ENCODE measurements around the gene CCDC157.

CCDC157 gene

GRCh38 chr22:30348809-30349208, 8.0 kb upstream of the CCDC157 start:
- Histone ChIP-seq H3K36me3 (ENCODE audit: insufficient read depth, low read length) (peaks cover 76% of the 10 kb centered on the region), H3K9me3 (ENCODE audit: low read length) (no peaks in the 10 kb centered on the region), H3K4me3 (ENCODE audit: low read length) (no peak overlapping the region), H3K4me1 (ENCODE audit: insufficient read depth, low read length) (no peaks in the 10 kb centered on the region), H3K27me3 (ENCODE audit: insufficient read depth, low read length) (no peaks in the 10 kb centered on the region), H2AFZ (ENCODE audit: low read depth, low read length) (no peak overlapping the region)

DNA sequence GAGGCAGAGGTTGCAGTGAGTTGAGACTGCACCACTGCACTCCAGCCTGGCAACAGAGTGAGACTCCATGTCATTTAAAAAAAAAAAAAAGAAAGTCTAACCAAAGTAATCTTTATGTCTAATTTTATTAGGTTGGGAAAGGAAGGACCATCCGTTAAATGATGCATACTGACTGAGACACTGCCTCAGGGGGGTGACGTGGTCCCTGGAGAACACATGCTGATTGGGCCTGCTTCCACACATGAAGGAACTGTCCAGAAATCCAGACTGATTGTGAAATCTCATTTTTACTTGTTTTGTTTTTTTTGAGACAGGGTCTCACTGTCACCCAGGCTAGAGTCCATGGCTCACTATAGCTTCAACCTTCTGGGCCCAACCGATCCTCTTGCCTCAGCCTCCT, 5.6 kb upstream of the CCDC157 start:
- Histone ChIP-seq H3K9me3 (ENCODE audit: low read length) (no peaks in the 10 kb centered on the region), H3K4me1 (ENCODE audit: insufficient read depth, low read length) (peaks cover 14% of the 10 kb centered on the region), H3K36me3 (ENCODE audit: insufficient read depth, low read length) (peaks cover 59% of the 10 kb centered on the region), H3K27me3 (ENCODE audit: insufficient read depth, low read length) (no peaks in the 10 kb centered on the region), H3K4me3 (ENCODE audit: low read length) (no peak overlapping the region), H2AFZ (ENCODE audit: low read depth, low read length) (no peak overlapping the region)

DNA sequence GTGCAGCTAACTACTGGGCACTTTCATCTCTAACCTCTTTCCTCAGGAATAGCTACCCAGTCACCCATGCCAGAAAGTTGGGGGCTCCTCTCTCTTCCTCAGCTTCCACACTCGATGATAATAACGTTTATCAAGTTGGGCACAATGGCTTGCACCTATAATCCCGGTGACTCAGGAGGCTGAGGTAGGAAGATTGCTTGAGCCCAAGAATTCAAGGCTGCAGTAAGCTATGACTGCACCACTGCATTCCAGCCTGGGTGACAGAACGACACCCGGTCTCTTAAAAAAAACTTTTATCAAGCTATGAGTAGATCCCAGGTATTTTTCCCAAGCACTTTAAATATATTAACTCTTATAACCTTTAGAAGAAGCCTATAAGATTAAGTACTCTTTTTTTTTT, 2.2 kb upstream of the CCDC157 start:
- H3K9me3 ChIP-seq (ENCODE audit: low read length): no peaks in the 10 kb centered on the region

GRCh38 chr22:30357236-30357570, 396 bp downstream of the CCDC157 start:
- Histone ChIP-seq H3K36me3 (ENCODE audit: insufficient read depth, low read length) (peaks cover 17% of the 10 kb centered on the region), H3K27me3 (ENCODE audit: insufficient read depth, low read length) (no peaks in the 10 kb centered on the region), H3K4me1 (ENCODE audit: insufficient read depth, low read length) (peaks cover 17% of the 10 kb centered on the region), H3K9me3 (ENCODE audit: low read length) (no peaks in the 10 kb centered on the region), H3K4me3 (ENCODE audit: low read length) (peak overlapping the region; percentile 77), H2AFZ (ENCODE audit: low read depth, low read length) (peak overlapping the region; percentile 65)

More for the DNA sequence above, 2.2 kb upstream of the CCDC157 start:
- no peaks in the 10 kb centered on the region for H3K27me3 ChIP-seq (ENCODE audit: insufficient read depth, low read length)
- no peak overlapping the region for H2AFZ ChIP-seq (ENCODE audit: low read depth, low read length)
- no peak overlapping the region for H3K4me3 ChIP-seq (ENCODE audit: low read length)
- peaks cover 17% of the 10 kb centered on the region for H3K4me1 ChIP-seq (ENCODE audit: insufficient read depth, low read length)
- peaks cover 35% of the 10 kb centered on the region for H3K36me3 ChIP-seq (ENCODE audit: insufficient read depth, low read length)

DNA sequence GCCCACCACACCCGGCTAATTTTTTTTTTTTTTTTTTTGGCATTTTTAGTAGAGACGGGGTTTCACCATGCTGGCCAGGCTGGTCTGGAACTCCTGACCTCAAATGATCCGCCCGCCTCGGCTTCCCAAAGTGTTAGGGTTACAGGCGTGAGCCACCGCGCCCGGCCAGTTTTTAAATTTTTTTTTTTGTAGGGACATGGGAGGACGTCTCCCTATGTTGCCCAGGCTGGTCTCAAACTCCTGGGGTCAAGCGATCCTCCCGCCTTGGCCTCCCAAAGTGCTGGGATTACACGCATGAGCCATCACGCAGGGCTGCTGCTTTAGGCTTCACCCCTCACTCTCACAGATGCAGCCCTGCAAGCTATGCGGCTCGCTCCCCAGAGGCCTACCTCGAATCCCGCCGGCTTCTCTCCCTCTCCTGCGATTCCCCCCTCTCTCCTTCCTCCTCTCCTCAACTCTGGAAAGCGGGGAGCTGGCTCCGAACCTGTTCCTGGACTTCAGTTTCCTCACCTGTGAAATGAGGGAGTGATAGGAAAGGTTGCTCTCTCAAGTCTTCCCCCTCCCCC, 926 bp downstream of the CCDC157 start:
- Histone ChIP-seq H3K9me3 (ENCODE audit: low read length) (no peaks in the 10 kb centered on the region), H3K4me1 (ENCODE audit: insufficient read depth, low read length) (peaks cover 17% of the 10 kb centered on the region), H3K4me3 (ENCODE audit: low read length) (no peak overlapping the region), H2AFZ (ENCODE audit: low read depth, low read length) (no peak overlapping the region), H3K36me3 (ENCODE audit: insufficient read depth, low read length) (peaks cover 12% of the 10 kb centered on the region), H3K27me3 (ENCODE audit: insufficient read depth, low read length) (no peaks in the 10 kb centered on the region)

DNA sequence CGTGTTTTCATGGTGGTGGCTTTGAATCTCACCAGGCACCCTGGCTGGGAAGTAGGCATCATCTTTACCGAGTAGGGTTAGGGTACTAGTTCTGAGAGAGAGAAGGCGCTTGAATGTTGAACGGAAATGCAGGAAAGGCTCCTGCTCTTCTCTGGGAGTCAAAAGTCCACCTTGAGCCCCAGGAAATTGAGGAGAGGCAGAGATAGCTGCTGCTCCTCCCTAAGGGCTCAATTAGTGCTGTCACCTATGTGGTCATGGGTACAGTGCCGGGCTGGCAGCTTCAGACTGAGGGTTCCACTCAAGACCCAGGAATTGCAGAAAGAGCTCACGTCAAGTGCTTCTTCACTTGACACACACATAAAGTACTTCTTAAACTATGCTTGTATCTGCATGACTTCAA, 1.7 kb downstream of the CCDC157 start:
- Histone ChIP-seq H2AFZ (ENCODE audit: low read depth, low read length) (no peak overlapping the region), H3K36me3 (ENCODE audit: insufficient read depth, low read length) (peaks cover 8% of the 10 kb centered on the region), H3K4me1 (ENCODE audit: insufficient read depth, low read length) (peaks cover 17% of the 10 kb centered on the region), H3K9me3 (ENCODE audit: low read length) (no peaks in the 10 kb centered on the region), H3K4me3 (ENCODE audit: low read length) (no peak overlapping the region), H3K27me3 (ENCODE audit: insufficient read depth, low read length) (no peaks in the 10 kb centered on the region)

GRCh38 chr22:30361916-30362650, 5.3 kb downstream of the CCDC157 start:
- no peak overlapping the region for H3K4me3 ChIP-seq (ENCODE audit: low read length)
- H3K36me3 ChIP-seq (ENCODE audit: insufficient read depth, low read length): no peaks in the 10 kb centered on the region

GRCh38 chr22:30362651-30363281, 6.0 kb downstream of the CCDC157 start:
- Histone ChIP-seq H3K27me3 (ENCODE audit: insufficient read depth, low read length) (no peaks in the 10 kb centered on the region), H3K36me3 (ENCODE audit: insufficient read depth, low read length) (no peaks in the 10 kb centered on the region), H3K9me3 (ENCODE audit: low read length) (no peaks in the 10 kb centered on the region), H2AFZ (ENCODE audit: low read depth, low read length) (no peak overlapping the region), H3K4me3 (ENCODE audit: low read length) (no peak overlapping the region), H3K4me1 (ENCODE audit: insufficient read depth, low read length) (no peaks in the 10 kb centered on the region)

More at GRCh38 chr22:30361916-30362650, 5.3 kb downstream of the CCDC157 start:
- peaks cover 3% of the 10 kb centered on the region for H3K4me1 ChIP-seq (ENCODE audit: insufficient read depth, low read length)
- no peak overlapping the region for H2AFZ ChIP-seq (ENCODE audit: low read depth, low read length)
- H3K27me3 ChIP-seq (ENCODE audit: insufficient read depth, low read length): no peaks in the 10 kb centered on the region
- H3K9me3 ChIP-seq (ENCODE audit: low read length): no peaks in the 10 kb centered on the region

DNA sequence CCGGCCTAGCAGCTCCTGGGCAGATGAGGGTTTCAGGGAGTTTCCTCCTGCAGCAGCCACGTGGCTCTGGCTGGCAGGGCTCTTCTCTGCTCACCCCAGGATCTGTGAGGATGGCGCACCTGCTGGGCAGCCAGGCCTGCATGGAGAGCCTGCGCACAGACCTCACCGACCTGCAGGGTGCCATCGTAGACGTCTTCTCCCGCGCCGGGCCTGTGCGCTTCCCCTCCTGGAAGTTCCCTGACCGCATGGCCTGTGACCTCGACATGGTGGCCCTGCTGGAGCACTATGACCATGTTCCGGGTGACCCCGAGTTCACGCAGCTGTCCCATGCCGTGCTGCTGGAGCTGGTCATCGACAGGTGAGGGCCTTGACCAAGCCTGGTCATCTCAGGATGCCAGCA, 9.1 kb downstream of the CCDC157 start:
- no peaks in the 10 kb centered on the region for H3K27me3 ChIP-seq (ENCODE audit: insufficient read depth, low read length)

GRCh38 chr22:30368420-30368819, 11.6 kb downstream of the CCDC157 start:
- Histone ChIP-seq H3K9me3 (ENCODE audit: low read length) (no peaks in the 10 kb centered on the region), H3K27me3 (ENCODE audit: insufficient read depth, low read length) (no peaks in the 10 kb centered on the region), H2AFZ (ENCODE audit: low read depth, low read length) (no peak overlapping the region), H3K4me3 (ENCODE audit: low read length) (no peak overlapping the region), H3K36me3 (ENCODE audit: insufficient read depth, low read length) (no peaks in the 10 kb centered on the region), H3K4me1 (ENCODE audit: insufficient read depth, low read length) (no peaks in the 10 kb centered on the region)

More for the DNA sequence above, 9.1 kb downstream of the CCDC157 start:
- Histone ChIP-seq H3K4me3 (ENCODE audit: low read length) (no peak overlapping the region), H3K36me3 (ENCODE audit: insufficient read depth, low read length) (no peaks in the 10 kb centered on the region), H3K4me1 (ENCODE audit: insufficient read depth, low read length) (no peaks in the 10 kb centered on the region), H3K9me3 (ENCODE audit: low read length) (no peaks in the 10 kb centered on the region), H2AFZ (ENCODE audit: low read depth, low read length) (no peak overlapping the region)

DNA sequence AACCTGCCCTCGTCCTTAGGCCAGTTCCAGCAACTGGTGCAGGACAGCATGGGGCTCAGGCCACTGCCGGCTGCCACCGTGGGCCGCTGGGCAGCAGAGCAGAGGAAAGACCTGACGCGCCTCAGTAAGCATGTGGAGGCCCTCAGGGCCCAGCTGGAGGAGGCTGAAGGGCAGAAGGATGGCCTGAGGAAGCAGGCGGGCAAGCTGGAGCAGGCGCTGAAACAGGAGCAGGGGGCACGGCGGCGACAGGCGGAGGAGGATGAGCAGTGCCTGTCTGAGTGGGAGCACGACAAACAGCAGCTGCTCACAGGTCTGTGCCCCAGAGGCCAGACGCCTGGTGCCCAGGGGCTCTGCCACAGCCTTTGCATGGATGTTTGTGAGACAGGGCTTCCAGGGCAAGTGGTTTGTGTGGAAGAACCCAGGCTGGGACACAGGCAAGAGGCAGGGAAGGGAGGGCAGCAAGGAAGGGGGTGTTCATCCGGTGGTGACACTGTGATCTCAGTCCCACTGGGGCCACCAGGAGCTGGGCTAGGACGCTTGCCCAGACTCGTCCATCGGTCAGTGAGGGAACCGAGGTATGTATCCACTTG, 13.9 kb downstream of the CCDC157 start:
- Histone ChIP-seq H3K36me3 (ENCODE audit: insufficient read depth, low read length) (no peaks in the 10 kb centered on the region), H3K27me3 (ENCODE audit: insufficient read depth, low read length) (no peaks in the 10 kb centered on the region), H2AFZ (ENCODE audit: low read depth, low read length) (no peak overlapping the region), H3K4me1 (ENCODE audit: insufficient read depth, low read length) (no peaks in the 10 kb centered on the region), H3K9me3 (ENCODE audit: low read length) (no peaks in the 10 kb centered on the region), H3K4me3 (ENCODE audit: low read length) (no peak overlapping the region)

- no peaks in the 10 kb centered on the region for H3K36me3 ChIP-seq (ENCODE audit: insufficient read depth, low read length)
- no peaks in the 10 kb centered on the region for H3K9me3 ChIP-seq (ENCODE audit: low read length)
- no peak overlapping the region for H2AFZ ChIP-seq (ENCODE audit: low read depth, low read length)
- no peaks in the 10 kb centered on the region for H3K27me3 ChIP-seq (ENCODE audit: insufficient read depth, low read length)
- no peaks in the 10 kb centered on the region for H3K4me1 ChIP-seq (ENCODE audit: insufficient read depth, low read length)
- H3K4me3 ChIP-seq (ENCODE audit: low read length): no peak overlapping the region
Measured at GRCh38 chr22:30371321-30371720, 14.5 kb downstream of the CCDC157 start.

DNA sequence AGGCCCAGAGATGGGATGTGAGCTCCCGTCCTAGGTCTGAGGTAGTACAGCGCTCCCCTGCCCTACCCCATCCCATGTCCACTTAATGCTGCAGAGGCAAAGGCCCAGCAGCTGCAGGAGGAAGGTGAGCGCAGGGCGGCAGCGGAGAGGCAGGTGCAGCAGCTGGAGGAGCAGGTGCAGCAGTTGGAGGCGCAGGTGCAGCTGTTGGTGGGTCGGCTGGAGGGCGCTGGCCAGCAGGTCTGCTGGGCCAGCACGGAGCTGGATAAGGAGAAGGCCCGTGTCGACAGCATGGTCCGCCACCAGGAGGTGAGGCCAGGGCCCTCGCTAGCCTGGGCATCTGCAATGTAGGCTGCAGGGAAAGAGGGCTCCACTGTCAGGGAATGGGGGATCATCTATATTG, 15.2 kb downstream of the CCDC157 start:
- H3K36me3 ChIP-seq (ENCODE audit: insufficient read depth, low read length): no peaks in the 10 kb centered on the region
- H3K27me3 ChIP-seq (ENCODE audit: insufficient read depth, low read length): no peaks in the 10 kb centered on the region
- no peak overlapping the region for H2AFZ ChIP-seq (ENCODE audit: low read depth, low read length)
- no peak overlapping the region for H3K4me3 ChIP-seq (ENCODE audit: low read length)
- H3K9me3 ChIP-seq (ENCODE audit: low read length): no peaks in the 10 kb centered on the region
- H3K4me1 ChIP-seq (ENCODE audit: insufficient read depth, low read length): no peaks in the 10 kb centered on the region
